Stimulated activated CD4-positive, alpha-beta T cell treated with anti-CD3 and anti-CD28 coated beads, Interleukin-4, amount 100 ng/mL, for 4 hours (primary cell): ENCODE data around the gene ERCC6L2.

Experiments used
- DNase-seq, 2 experiments: peaks; one replicate each; pipeline ENCODE4 v3.0.0-alpha.2; 2020

The ERCC6L2 gene

DNA sequence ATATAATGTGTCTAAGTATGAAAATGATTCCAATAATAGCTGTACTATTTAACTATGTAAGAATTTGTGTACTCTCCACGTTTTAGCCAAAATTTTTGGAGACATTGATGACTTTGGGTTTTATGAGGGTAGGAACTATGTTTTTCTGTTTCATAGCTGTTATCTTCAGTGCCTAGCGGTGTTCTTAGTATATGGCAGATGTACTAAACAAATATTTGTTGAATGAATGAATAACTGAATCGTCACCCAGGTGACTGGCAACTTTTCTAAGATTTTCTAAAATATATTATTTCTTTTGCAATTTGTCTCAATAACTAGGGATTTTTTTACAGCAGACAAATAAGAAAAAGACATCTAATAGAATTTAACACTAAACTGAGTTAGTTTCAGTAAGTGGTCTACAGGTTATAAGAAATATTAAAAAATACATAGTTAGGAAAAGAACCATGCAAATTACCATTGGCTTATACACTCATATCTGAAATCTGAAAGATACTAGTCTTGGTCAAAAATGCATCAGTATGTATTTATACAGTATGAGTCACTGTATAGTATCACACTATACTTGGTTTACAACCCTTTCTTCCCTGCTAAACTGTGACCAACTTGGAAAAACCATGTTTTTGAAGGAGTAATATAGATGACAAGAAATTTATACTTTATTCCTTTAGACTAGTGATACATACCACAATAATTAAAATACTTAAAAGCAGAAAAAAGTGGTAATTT, 10.5 kb upstream of the ERCC6L2 start:
- no peak for DNase-seq

DNA sequence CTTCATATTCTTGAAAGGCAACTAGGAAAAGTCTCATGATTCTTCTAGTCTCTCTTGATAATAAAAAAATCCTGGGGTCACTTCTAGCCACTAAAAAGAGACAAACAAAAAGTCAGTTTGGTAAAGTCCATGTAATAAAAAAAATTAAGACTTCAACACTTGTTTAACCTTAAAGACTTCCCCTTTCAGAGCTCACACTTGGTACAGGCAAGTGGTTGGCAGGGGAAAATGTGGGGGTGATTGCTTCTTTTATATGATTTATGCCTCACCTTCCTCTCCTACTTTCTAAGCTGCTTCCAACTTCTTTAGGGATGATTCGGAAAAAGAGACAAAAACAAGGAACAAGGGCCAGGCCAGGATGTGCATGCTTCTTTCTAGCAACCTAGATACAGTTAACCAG, 5.1 kb upstream of the ERCC6L2 start:
- no peak for DNase-seq

DNA sequence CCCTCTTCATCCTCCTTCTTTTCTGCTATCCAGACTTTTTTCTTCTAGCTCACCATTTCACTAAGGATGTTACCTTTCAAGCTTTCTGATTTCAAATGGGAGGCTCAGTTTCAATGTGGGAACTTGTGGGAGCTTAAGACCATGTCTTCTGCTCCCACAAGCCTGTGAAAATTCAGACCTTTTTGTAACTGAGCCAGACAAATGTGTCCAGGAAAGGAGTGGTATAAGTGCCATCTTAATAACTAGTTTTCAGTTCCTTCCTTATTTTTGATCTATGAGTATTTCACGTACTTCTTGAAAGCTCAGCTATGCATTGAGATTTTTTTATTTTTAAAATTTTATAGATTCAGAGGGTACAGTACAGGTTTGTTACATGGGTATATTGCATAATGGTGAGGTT, 4.6 kb upstream of the ERCC6L2 start:
- DNase-seq, result no peak

- no peak for DNase-seq
Observed at GRCh38 chr9:95874303-95874988, 1.0 kb upstream of the ERCC6L2 start.

DNA sequence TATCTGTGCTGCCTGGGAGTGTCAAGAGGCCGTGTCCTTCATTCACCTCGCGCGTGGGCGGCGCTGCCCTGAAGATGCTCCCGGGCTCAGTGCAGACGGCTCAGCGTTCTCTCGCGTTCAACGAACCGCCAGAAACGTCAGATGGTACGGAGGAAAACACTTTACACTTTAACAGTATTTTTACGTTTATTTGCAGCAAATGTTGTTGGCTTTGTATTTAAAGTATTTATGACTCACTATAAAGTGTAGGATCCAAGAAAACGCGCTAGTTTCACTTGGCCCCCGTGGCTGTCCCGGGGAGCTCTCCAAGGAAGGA, 544 bp upstream of the ERCC6L2 start:
- DNase-seq, result peak; percentile 52 to 56

DNA sequence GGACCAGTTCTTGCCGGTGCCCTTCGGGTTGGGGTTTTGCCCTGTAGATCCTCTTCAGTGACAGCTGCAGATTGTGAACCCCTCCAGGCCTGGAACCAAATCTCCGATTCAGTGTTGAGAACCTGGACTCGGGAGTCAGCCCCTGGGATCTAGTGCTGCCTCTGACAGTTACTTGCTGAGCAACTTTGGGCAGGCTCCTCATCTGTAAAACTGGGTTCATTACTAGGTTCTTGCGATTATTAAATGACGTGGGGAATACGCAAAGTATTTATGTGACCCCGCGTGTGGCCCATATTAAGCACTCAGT, 600 bp downstream of the ERCC6L2 start:
- DNase-seq, result no peak

DNA sequence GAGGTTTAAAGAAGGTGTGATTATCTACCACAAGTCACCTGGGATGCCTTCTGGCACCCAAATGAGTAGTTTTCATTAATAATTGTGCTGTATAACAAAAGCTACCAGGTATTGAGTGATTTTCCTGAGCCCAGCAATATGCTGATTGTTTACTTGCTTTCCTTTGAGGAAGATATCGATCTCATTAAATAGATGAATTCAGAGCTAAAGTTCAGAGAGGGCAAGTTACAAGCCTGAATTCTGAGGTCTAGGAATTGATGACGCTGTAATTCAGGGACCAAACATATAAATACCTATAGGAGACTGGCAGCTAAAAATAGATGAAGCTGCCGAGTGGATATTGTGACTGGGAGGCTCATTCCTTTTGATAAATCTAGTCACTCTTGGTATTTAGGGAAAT, 1.1 kb downstream of the ERCC6L2 start:
- DNase-seq, result no peak

DNA sequence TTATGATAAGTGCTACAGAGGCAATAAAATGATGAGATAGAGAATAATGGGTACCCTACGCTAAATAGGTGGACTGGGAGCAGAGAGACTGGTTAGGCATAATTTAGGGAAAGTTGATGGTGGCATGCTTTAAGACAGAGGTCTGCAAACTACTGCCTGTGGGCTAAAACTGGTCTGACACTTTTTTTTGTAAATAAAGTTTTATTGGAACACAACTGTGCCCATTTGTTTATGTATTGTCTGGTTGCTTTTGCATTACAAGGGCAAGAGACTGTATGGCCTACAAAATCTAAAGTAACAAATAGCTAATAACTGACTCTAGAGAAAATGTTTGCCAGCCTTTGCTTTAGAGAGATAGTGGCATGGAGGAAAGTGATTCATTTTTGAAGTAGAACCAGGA, 2.5 kb downstream of the ERCC6L2 start:
- no peak for DNase-seq

GRCh38 chr9:95879591-95879990, 4.1 kb downstream of the ERCC6L2 start:
- no peak for DNase-seq

GRCh38 chr9:95880021-95880690, 4.7 kb downstream of the ERCC6L2 start:
- no peak for DNase-seq

- DNase-seq, result no peak
Observed at GRCh38 chr9:95887926-95888497, 12.5 kb downstream of the ERCC6L2 start.

DNA sequence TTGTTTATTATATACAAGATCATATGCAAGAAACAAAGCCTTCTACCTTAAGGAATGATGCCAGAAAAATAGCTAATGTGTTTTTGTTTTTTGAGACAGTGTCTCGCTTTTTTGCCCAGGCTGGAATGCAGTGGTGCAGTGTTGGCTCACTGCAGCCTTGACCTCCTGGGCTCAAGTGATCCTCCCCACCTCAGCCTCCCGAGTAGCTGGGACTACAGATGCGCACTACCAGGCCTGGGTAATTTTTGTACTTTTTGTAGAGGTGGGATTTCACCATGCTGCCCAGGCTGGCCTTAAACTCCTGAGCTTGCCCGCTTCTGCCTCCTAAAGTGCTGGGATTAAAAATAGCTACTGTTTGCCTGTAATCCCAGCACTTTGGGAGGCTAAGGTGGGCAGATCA, 15.1 kb downstream of the ERCC6L2 start:
- DNase-seq, result no peak

DNA sequence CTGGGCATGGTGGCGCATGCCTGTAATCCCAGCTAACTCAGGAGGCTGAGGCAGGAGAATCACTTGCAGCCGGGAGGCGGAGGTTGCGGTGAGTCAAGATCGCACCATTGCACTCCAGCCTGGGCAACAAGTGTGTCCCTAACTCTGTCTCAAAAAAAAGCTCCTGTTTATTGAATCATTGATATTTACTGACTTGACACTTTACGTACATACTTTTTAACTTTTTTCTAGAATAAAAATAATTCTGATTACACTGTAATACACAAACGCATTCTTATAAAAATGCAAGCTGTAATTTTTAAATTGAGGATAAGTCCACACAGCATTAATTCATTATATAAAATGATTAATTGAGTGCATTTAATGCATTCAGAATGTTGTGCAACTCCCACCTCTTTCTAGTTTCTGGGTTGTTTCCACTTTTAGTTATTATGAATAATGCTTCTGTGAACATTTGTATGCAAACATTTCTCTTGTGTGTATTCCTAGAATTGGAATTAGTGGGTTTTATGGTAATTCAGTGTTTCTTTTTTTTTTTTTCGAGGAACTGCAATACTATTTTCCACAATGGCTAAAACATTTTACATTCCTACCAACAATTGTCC, 15.7 kb downstream of the ERCC6L2 start:
- DNase-seq, result no peak

GRCh38 chr9:95892690-95893089, 17.2 kb downstream of the ERCC6L2 start:
- no peak for DNase-seq

DNA sequence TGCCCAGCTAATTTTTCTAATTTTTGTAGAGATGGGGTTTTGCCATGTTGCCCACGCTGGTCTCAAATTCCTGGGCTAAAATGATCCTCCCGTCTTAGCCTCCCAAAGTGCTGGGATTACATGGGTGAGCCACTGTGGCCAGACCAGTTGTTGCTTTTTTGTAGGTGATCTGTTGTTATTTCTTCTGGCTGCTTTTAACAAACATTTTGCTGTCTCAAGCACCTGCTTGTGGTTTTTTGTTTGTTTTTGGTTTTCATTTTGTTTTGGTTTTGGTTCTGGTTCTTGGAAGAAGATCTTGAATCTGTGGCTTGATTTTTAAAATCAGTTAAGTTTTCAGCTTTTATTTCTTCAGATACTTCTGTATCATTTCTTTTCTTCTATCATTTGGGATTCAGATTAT, 21.1 kb downstream of the ERCC6L2 start:
- no peak for DNase-seq

- no peak for DNase-seq
Observed at GRCh38 chr9:95901506-95901905, 26.0 kb downstream of the ERCC6L2 start.

DNA sequence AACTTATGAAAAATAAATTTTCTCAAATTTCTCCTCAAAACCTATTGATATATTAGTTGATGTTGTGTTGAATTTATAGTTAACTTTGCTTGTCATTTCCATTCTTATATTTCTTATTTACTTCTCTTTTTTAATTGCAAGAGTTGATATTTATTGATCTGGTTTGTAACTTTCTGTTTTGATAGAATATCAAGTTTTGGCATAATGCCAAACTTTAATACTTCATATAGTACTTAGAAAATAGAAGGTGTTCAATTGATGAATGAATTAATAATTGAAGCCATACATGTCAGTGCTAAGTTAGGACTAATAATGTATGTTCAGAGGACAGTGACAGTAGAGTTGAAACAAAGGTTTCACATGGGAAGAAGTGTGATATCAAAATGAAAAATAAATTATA, 27.9 kb downstream of the ERCC6L2 start:
- no peak for DNase-seq

- no peak for DNase-seq
Observed at GRCh38 chr9:95907794-95908193, 32.3 kb downstream of the ERCC6L2 start.

- no peak for DNase-seq
Observed at GRCh38 chr9:95910023-95910707, 34.7 kb downstream of the ERCC6L2 start.

GRCh38 chr9:95910770-95911340, 35.4 kb downstream of the ERCC6L2 start:
- no peak for DNase-seq

DNA sequence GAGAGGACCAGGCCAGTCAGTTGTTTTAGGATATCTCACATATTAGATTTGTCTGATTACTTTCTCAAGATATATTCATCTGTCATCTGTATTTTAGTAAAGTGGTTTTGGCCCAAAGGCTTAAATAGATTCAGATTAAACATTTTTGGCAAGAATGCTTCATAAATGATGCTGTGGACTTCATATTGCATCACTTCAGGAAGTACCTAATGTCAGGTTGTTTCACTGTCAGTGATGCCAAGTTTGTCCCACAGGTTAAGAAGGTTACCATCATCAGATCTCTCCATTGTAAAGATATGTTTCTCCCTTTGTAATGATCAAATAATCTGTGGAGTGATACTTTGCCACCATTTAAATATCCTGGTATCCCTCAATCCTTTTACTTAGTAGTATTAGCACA, 37.3 kb downstream of the ERCC6L2 start:
- no peak for DNase-seq

- no peak for DNase-seq
Observed at GRCh38 chr9:95920017-95920416, 44.5 kb downstream of the ERCC6L2 start.

GRCh38 chr9:95923794-95924193, 48.3 kb downstream of the ERCC6L2 start:
- no peak for DNase-seq
